Activated T-helper 1 cell treated with anti-CD3 and anti-CD28 coated beads, Interleukin-2, amount 50 U/mL, for 16 hours (primary cell): Measurements from ENCODE around the gene GPR35.
"Not testable (repeated sequence)": the region's sequence is repeated elsewhere in the genome, so short reads cannot be mapped to it uniquely, and the experiment has no call there.

ENCODE experiments used
- DNase-seq, 2 donors: peaks; one replicate each; pipeline ENCODE4 v3.0.0-alpha.2; 2020; ENCODE audit warnings: low read depth in 1 of 2, low spot score in 1 of 2

The GPR35 gene

GRCh38 chr2:240650254-240650965 lies 25.1 kb downstream of the GPR35 start:
- no peak for DNase-seq

- DNase-seq: no peak
These were observed 25.9 kb downstream of the GPR35 start for GRCh38 chr2:240651185-240651584.

- no peak for DNase-seq
These were observed 30.9 kb downstream of the GPR35 start for GRCh38 chr2:240655931-240656886.

GRCh38 chr2:240659883-240660282 lies 34.6 kb downstream of the GPR35 start:
- DNase-seq: not testable (repeated sequence)

GRCh38 chr2:240662681-240663080 lies 37.4 kb downstream of the GPR35 start:
- DNase-seq: no peak

GRCh38 chr2:240663546-240664190 lies 38.4 kb downstream of the GPR35 start:
- no peak for DNase-seq

- no peak for DNase-seq
These were observed 39.3 kb downstream of the GPR35 start for GRCh38 chr2:240664622-240665021.

- no peak for DNase-seq
These were observed 45.1 kb downstream of the GPR35 start for GRCh38 chr2:240670402-240670801.

- no peak for DNase-seq
These were observed 45.7 kb downstream of the GPR35 start for GRCh38 chr2:240670950-240671349.

GRCh38 chr2:240672076-240672700 lies 46.9 kb downstream of the GPR35 start:
- DNase-seq: no peak

GRCh38 chr2:240672701-240673190 lies 47.5 kb downstream of the GPR35 start:
- no peak for DNase-seq

- not testable (repeated sequence) for DNase-seq
These were observed 49.3 kb downstream of the GPR35 start for GRCh38 chr2:240674461-240675184.

- not testable (repeated sequence) for DNase-seq
These were observed 50.1 kb downstream of the GPR35 start for GRCh38 chr2:240675345-240675744.

- DNase-seq: not testable (repeated sequence)
These were observed 52.8 kb downstream of the GPR35 start for GRCh38 chr2:240678043-240678442.

GRCh38 chr2:240678909-240679308 lies 53.6 kb downstream of the GPR35 start:
- not testable (repeated sequence) for DNase-seq

- not testable (repeated sequence) for DNase-seq
These were observed 54.9 kb downstream of the GPR35 start for GRCh38 chr2:240680185-240680584.
